Loucy (cell line): ENCODE results near the gene TMIE.

Source experiments
- H2AFZ ChIP-seq: fragments of 200-600 bp; sonication (generic); 2 replicates; pipeline ENCODE4 v1.6.0; 2016; ENCODE audit warnings: antibody characterized with exemption, mild to moderate bottlenecking, low read length, moderate library complexity
- H3F3A ChIP-seq: fragments of 200-600 bp; 2 replicates; pipeline ENCODE4 v1.6.0; 2016; ENCODE audit warnings: antibody characterized with exemption, low read depth, mild to moderate bottlenecking
- H3K27me3 ChIP-seq: fragments of 200-600 bp; sonication (generic); 2 replicates; pipeline ENCODE4 v1.6.1; 2014; ENCODE audit warnings: low read length, mild to moderate bottlenecking; ENCODE audit not compliant: insufficient read depth, poor library complexity, severe bottlenecking
- H3K36me3 ChIP-seq: fragments of 200-600 bp; sonication (generic); 2 replicates; pipeline ENCODE4 v1.6.1; 2016; ENCODE audit warnings: low read length; ENCODE audit not compliant: insufficient read depth
- H3K4me1 ChIP-seq: fragments of 200-600 bp; sonication (generic); 2 replicates; pipeline ENCODE4 v1.5.1; 2014; ENCODE audit warnings: low read length, mild to moderate bottlenecking; ENCODE audit not compliant: insufficient read depth, poor library complexity, severe bottlenecking
- H3K4me2 ChIP-seq: fragments of 200-600 bp; sonication (generic); 2 replicates; pipeline ENCODE4 v1.6.0; 2014; ENCODE audit warnings: antibody characterized with exemption, low read length, low read depth, mild to moderate bottlenecking; ENCODE audit not compliant: poor library complexity, severe bottlenecking
- H3K4me3 ChIP-seq: fragments of 200-600 bp; sonication (generic); 2 replicates; pipeline ENCODE4 v1.5.1; 2014; ENCODE audit warnings: low read length, mild to moderate bottlenecking, mixed read lengths; ENCODE audit not compliant: poor library complexity, severe bottlenecking
- H3K79me2 ChIP-seq: fragments of 200-600 bp; sonication (generic); 2 replicates; pipeline ENCODE4 v1.6.1; 2014; ENCODE audit warnings: low read length; ENCODE audit not compliant: insufficient read depth
- H3K9ac ChIP-seq: fragments of 200-600 bp; sonication (generic); 2 replicates; pipeline ENCODE4 v1.6.0; 2014; ENCODE audit warnings: mild to moderate bottlenecking, low read depth, low read length, moderate library complexity; ENCODE audit not compliant: poor library complexity, severe bottlenecking
- H3K9me2 ChIP-seq: fragments of 200-600 bp; sonication (generic); replicated peaks from 2 replicates; pipeline ENCODE4 v1.6.1; 2016; ENCODE audit warnings: low read depth, low read length, mixed read lengths
- H3K9me3 ChIP-seq: fragments of 200-600 bp; sonication (generic); 2 replicates; pipeline ENCODE4 v1.6.1; 2014; ENCODE audit warnings: mild to moderate bottlenecking, antibody characterized with exemption, low read length, low read depth; ENCODE audit not compliant: insufficient read depth
- H4K20me1 ChIP-seq: fragments of 200-600 bp; sonication (generic); 2 replicates; pipeline ENCODE4 v1.6.0; 2014; ENCODE audit warnings: antibody characterized with exemption, low read length, mild to moderate bottlenecking; ENCODE audit not compliant: insufficient read depth, poor library complexity, severe bottlenecking
- CTCF ChIP-seq: fragments of 200-600 bp; sonication (generic); conservative IDR thresholded peaks from 2 replicates; pipeline ENCODE4 v1.5.1; 2014; ENCODE audit warnings: mild to moderate bottlenecking, antibody characterized with exemption, low read length
- EZH2phosphoT487 ChIP-seq: fragments of 200-600 bp; IDR thresholded peaks from 2 replicates; pipeline ENCODE4 v1.6.1; 2018; ENCODE audit warnings: antibody characterized with exemption, mild to moderate bottlenecking, moderate library complexity, borderline replicate concordance

The TMIE gene

GRCh38 chr3:46671541-46672348, 29.4 kb upstream of the TMIE start:
- H2AFZ ChIP-seq: no peak overlapping the region
- no peaks in the 10 kb centered on the region for H3K9me2 ChIP-seq
- H3K79me2 ChIP-seq: no peaks in the 10 kb centered on the region
- no peak overlapping the region for H3K4me2 ChIP-seq
- H3K9me3 ChIP-seq: no peaks in the 10 kb centered on the region
- H4K20me1 ChIP-seq: no peaks in the 10 kb centered on the region
- no peaks in the 10 kb centered on the region for H3F3A ChIP-seq
- no peaks in the 10 kb centered on the region for H3K4me1 ChIP-seq
- TF ChIP-seq EZH2phosphoT487 (no peak), CTCF (no peak)
- no peaks in the 10 kb centered on the region for H3K27me3 ChIP-seq
- no peak overlapping the region for H3K9ac ChIP-seq
- H3K36me3 ChIP-seq: no peaks in the 10 kb centered on the region
- H3K4me3 ChIP-seq: no peak overlapping the region

- no peaks in the 10 kb centered on the region for H3K9me2 ChIP-seq
- H3K36me3 ChIP-seq: no peaks in the 10 kb centered on the region
- no peak overlapping the region for H3K4me3 ChIP-seq
- no peaks in the 10 kb centered on the region for H3F3A ChIP-seq
- H3K9ac ChIP-seq: no peak overlapping the region
- no peaks in the 10 kb centered on the region for H3K4me1 ChIP-seq
- no peak for TF ChIP-seq EZH2phosphoT487
- TF ChIP-seq CTCF: no peak
- no peaks in the 10 kb centered on the region for H3K27me3 ChIP-seq
- H3K9me3 ChIP-seq: no peaks in the 10 kb centered on the region
- H4K20me1 ChIP-seq: no peaks in the 10 kb centered on the region
- H3K4me2 ChIP-seq: no peak overlapping the region
- no peak overlapping the region for H2AFZ ChIP-seq
- no peaks in the 10 kb centered on the region for H3K79me2 ChIP-seq
Observed at GRCh38 chr3:46672349-46672695, 28.9 kb upstream of the TMIE start.

GRCh38 chr3:46673151-46674030, 27.8 kb upstream of the TMIE start:
- no peaks in the 10 kb centered on the region for H3K9me3 ChIP-seq
- no peaks in the 10 kb centered on the region for H4K20me1 ChIP-seq
- H3K9ac ChIP-seq: no peak overlapping the region
- H2AFZ ChIP-seq: no peak overlapping the region
- no peaks in the 10 kb centered on the region for H3K9me2 ChIP-seq
- TF ChIP-seq CTCF (no peak), EZH2phosphoT487 (no peak)
- H3K27me3 ChIP-seq: no peaks in the 10 kb centered on the region
- H3K4me3 ChIP-seq: no peak overlapping the region
- no peaks in the 10 kb centered on the region for H3K4me1 ChIP-seq
- H3K4me2 ChIP-seq: no peak overlapping the region
- H3F3A ChIP-seq: no peaks in the 10 kb centered on the region
- H3K36me3 ChIP-seq: no peaks in the 10 kb centered on the region
- no peaks in the 10 kb centered on the region for H3K79me2 ChIP-seq
